ENCODE data around the gene LIF. TPM values are rescaled to one million over a fixed set of nuclear protein-coding genes. Genes with fewer than 3 reads are reported as not detected.

LIF gene
- polyA plus RNA-seq, 1 donor: 1.6 TPM

DNA sequence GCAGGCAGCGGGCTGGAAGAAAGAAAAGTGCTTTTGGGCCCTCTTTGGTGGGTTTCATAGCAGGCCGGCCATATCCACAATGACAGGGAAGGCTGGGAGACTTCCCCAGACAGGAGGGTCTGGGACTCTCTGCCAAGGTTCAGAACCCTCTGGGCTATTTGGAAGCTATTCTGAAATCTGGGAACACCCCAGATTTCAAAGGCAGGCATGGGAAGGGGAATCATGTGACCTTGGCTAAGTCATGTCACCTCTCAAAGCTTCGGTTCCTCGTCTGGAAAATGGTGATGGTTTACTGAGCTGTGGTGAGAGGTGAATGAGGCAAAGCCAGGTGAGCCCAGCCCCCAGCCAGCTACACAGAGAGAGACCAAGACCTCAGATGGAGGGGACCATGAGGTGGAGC lies 38.1 kb upstream of the LIF start:
- DNase-seq: no peak

DNA sequence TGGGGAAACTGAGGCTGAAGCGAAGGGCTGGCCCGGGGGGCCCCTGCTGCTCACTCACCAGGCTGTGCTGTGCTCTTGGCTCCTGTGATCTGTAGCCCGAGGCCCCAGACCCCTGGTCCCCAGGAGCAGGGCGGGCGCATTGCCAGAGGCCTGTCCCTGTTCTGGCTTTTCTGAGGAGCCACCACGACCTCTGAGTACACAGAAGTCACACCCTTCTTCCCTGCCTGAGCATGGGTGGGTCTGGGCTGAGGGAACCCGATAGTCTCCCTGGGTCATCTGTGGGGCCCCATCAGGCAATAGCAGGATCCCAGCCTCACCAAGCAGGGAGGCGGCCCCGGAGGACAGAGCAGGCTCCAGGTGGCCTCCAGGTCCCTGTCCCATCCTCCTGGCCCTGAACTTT lies 37.6 kb upstream of the LIF start:
- no peak for DNase-seq

DNA sequence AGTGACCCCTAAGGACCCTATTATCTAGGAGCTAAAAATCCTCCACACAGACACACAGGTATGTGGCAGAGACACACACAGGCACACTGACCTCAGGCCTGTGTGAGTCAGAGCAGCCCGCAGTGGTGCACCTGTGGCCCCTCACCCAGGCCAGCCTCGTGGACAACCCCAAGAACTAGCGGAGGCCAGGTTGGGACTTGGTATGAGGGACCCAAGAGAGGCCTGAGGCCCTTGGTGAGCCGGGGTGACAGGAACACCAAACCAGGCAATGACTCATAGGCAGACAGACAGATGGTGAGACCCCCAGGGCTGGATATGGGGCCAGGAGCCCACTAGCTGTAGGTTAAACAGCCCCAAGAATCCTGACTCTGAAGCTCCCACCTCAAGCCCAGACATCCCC lies 36.8 kb upstream of the LIF start:
- DNase-seq: no peak

DNA sequence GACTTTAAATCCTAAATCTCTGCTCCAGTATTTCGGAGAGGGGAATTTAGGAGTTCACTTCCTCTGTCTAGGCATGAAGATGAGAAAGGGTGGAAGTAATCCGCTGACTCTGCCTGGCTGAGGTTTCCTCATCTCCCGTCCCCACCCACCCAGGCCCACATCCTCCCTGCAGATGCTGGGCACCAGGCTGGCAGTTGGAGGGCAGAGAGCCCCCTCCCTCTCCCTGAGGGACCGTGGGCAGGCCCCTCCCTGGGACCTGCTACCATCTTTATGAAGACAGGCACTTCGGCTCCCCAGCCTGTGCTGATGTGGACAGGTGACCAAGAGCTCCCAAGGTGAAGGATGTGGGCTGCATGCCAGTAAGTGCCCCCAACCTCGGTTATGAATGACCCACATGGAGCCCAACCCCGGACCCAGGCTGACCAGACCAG lies 36.1 kb upstream of the LIF start:
- DNase-seq: no peak

DNA sequence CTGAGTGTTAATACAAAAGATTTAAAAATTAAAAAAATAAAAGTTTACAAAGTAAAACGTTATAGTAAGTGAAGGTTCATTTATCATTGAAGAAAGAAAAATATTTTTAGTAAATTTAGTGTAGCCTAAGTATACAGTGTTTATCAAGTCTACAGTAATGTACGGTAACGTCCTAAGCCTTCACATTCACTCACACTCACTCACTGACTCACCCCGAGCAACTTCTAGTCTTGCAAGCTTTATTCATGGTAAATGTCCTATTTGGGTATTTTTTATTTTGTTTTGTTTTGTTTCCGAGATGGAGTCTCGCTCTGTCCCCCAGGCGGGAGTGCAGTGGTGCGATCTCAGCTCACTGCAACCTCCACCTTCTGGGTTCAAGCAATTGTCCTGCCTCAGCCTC lies 33.9 kb upstream of the LIF start:
- DNase-seq: no peak

DNA sequence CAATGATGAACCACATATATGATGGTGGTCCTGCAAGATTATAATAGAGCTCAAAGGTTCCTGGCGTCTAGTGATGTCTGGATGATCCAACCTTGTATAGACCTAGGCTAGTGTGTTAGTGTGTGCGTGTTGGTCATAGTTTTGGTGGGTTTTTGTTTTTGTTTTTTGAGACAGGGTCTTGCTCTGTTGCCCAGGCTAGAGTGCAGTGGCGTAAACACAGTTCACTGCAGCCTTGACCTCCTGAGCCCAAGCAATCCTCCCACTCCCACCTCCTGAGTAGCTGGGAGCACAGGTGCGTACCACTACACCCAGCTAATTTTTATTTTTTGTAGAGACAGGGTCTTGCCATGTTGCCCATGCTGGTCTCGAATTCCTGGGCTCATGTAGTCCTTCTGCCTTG lies 33.4 kb upstream of the LIF start:
- no peak for DNase-seq

DNA sequence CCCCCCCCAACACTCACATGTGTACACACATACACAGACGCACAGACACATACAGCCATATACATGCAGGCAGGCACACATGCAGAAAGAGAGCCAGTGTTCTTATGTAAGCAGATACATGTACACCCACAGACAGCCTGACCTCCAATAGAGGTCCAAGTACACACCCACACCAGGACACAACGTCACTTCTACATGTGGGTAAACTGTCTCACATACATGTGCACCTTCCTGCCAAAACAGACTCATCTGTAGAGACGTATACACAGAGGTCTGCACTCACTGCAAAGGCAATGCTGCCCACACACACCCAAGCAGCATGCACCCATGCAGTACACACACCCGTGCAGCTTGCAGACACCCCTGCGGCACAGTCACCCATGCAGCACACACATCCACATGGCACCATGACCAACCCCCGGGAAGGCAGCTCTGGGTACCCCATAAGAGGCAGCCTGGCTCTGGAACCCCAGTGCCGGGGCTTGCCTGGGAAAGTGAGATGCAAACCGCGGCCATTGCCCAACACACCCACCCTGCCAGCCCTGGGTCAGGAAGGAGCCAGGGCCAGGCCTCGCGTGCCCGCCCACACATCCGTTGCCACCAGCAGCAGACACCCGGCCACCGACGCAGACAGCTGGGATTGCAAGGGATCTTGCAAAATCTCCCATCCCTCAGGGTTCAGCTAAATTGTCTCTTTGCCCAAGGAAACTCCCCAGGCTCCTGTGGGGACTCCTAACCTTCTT lies 32.7 kb upstream of the LIF start:
- no peak for DNase-seq

DNA sequence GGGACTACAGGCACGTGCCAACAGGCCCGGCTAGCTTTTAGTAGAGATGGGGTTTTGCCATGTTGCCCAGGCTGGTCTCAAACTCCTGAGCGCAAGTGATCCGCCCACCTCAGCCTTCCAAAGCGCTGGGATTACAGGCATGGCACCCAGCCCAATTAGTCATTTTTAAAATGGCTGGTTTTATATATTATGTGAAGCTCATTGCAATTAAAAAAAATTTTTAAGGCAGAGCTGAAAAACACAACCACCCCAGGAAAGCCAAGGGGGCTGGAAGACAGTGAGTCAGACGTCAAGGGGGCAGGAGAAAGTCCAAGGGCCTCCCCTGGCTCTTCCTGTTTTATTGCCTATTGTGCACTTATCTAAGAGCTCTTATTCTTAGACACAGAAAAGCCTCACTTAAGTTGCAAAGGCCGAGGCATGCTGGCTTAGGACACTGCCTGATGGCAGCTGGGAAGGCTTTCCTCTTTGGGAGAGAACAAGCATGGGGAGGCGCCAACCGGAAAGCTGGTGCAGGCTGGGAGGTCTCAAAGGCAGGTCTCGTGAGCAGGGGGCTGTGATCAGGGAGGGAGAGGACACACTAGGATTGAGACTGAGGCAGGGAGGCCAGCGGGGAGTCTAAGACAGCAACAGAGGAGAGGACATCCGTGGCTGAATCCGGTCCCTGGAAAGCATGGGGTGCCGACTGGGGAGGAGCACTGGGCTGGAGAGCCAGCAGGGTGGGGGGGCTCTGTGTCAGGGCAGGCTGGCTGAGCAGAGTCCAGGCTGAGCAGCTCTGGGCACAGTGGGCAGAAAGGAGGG lies 31.2 kb upstream of the LIF start:
- DNase-seq: no peak

DNA sequence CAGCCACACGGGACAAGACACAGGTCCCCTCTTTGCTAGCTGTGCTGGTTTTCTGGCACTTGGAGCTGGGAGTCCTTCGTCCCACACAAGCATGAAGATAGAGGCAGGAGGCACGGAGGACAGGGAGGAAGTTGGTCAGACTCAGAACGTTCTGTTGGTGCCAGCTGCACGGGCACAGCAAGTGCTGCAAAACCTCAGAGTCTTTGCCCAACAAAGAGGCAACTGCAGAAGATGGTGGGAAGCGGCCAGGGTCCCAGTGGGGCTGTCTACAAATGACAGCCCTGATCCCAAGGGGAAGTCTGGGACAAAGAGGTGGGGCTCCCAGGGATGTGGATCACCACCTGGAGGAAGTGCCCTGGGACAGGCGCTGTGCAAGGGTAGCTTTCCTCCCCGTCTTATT lies 29.5 kb upstream of the LIF start:
- no peak for DNase-seq

DNA sequence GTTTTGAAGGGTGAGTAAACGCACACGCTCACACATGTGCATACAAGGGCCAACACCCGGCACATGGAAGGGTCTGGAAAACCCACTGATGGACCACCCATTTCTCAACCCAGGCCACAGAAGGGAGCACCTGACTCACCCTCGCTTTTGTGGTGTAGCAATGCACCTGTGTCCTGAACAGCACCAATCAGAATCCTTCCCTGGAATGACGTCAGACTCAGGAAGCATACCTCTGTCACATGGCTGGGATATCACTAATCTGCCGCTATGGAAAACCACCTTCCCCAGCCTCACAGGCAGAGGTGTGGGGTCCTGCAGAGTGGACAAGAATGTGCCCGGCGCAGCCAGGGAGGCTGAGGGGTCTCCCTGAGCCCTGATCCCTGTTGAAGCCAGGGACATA lies 29.1 kb upstream of the LIF start:
- no peak for DNase-seq

DNA sequence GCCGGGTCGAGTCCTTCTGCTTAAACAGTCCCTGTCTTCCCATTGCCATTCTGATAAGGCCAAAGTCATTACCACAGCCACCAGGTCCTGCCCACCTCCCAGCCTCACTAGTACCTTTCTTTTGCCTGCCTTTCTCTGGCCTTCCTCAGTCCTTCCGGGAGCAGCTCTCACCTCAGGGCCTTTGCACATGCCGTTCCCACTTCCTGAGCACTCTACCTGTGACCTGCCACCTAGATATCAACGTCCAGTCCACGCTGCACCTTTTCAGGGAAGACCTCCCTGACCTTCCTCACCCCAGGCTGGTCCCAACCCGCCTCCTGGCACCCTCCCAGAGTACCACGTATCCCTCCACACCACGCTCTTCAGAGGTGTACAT lies 27.9 kb upstream of the LIF start:
- DNase-seq: no peak

DNA sequence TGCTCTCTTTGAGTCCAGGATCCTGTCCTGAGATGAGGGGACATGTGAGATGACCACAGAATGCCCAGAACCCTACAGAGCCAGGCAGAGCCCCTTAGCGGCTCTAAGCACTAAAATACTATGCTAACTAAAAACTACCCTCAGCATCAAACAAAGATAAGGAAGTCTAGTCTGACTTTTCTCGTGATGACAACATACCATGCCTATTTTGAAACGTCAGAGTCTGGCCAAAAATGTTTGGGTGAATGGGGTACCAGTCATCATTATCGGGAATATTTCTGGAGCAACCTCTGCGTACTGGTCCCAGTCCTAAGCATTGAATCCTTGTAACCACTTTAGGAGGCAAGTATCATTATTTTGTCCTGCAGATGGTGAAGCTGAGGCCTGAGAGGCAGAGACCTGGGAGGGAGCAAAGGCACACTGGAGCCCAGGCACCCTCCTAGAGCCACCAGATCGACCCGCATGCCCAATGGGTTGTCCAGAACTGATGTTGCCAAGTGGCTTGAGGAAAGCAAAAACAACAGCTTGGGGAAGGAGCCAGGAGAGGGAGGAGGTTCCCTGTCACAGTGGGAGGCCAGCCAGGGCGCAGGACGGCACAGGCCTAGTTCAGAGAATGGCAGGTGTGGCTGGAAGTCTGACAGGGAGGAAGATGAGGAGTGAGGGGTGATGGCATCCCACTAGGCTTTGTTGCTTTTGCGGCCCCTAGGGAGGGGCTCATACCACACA lies 27.3 kb upstream of the LIF start:
- DNase-seq: no peak

DNA sequence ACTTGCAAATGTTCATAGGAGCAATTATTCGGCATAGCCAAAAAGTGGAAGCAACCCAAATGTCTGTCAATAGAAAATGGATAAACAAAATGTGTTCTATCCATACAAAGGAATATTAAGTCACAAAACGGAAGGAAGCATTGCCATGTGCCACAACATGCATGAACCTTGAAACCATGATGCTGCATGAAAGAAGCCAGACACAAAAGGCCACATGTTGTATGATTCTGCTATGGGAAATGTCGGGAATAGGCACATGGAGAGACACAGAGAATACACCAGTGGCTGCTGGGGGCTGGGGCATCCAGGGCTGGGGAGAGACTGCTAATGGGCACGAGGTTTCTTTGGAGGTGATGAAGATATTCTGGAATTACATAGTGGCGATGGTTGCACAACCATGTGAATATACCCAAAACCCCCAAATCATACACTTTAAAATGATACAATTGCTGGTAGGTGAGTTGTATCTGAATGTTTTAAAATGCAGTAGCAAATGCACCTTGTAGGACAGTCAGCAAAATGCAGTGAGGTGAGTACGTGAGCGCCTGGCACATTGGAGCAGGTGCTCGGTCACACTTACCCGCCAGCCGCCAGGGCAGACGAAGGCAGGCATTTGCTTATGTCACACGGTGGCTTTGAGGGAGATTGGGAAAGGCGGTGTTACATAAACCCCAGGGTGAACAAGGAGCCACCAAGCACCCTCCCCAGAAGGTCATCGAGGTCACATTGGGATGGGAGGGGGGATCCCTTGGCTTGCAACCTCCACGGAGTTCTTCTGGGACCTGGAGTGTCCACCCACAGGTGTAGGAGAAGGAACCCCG lies 26.4 kb upstream of the LIF start:
- no peak for DNase-seq

DNA sequence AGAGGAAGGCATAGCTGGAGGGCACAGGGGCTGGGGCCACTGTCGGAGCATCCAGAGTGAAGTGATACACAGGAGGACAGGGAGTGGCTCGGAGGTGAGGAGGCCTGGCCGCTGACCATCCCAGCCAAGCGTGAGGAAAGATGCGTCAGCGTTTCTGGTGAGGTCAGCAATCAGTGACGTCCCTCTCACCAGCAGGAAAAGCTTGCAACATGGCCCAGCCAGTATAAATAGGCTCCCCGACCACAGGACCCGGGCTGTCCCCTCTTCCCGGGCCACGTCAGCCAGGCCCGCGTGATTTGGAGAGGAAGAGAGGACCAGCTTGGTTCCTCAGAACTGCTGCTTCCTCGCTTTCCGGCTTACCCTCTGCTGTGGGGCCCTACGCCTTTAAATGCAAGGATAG lies 24.3 kb upstream of the LIF start:
- DNase-seq: no peak

DNA sequence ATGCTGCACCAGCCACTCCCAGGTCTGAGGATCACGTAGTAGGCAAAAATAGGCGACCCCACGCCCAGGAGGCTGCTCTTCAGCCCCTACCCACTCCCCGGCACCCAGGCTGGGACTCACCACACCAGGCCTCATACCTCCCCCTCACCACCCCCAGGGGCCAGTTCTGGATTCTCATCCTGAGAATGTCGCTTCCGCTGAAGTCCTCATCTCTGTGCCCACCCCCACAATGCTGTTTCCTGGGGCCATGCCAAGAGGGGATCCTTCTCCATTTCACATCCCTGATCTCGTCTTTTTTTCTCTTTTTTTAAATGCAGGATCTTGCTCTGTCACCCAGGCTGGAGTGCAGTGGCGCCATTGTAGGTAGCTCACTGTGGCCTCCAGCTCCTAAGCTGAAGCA lies 21.8 kb upstream of the LIF start:
- DNase-seq: no peak

DNA sequence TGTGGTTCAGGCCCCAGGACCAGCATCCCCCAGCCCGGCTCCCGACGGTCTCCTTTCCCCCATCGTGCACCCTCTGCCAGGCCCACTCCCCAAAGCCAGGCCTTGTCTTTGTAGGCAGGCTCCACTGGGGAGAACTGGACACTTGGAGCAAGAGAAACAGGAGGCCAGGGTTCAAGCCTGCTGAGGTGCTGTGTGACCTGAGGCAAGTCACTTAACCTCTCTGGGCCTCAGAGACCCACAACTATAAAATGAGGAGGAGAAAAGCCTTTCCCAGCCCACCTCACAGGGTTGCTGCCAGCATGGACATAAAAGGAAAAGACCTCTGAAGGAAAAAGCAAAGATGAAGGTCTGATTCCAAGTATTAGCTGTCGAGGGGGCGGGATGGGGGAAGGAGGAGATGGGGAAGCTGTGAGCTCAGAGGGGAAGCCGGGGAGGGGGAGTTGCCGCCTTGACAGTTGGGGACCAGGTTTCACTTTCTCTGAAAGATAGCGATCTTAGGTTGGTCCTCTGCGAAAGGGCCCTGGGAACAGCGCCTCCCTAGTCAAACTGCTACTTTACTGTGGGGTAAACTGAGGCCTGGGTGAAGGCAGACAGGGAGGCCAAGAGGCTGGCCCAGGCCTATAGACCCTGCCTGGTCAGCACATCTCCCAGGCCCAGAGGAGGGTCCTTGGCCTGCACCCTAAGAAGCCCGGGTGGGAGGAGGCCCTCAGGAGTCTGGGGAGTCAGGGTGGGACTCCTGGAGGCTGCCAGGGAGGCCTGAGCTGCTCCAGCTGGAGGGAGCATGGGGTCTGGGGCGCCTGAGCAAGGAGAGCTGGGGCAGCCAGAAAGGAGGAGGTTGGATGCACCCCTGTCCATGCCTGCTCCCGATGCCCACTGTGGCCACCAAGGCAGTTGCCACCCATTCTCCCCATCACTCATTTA lies 21.1 kb upstream of the LIF start:
- DNase-seq: no peak

DNA sequence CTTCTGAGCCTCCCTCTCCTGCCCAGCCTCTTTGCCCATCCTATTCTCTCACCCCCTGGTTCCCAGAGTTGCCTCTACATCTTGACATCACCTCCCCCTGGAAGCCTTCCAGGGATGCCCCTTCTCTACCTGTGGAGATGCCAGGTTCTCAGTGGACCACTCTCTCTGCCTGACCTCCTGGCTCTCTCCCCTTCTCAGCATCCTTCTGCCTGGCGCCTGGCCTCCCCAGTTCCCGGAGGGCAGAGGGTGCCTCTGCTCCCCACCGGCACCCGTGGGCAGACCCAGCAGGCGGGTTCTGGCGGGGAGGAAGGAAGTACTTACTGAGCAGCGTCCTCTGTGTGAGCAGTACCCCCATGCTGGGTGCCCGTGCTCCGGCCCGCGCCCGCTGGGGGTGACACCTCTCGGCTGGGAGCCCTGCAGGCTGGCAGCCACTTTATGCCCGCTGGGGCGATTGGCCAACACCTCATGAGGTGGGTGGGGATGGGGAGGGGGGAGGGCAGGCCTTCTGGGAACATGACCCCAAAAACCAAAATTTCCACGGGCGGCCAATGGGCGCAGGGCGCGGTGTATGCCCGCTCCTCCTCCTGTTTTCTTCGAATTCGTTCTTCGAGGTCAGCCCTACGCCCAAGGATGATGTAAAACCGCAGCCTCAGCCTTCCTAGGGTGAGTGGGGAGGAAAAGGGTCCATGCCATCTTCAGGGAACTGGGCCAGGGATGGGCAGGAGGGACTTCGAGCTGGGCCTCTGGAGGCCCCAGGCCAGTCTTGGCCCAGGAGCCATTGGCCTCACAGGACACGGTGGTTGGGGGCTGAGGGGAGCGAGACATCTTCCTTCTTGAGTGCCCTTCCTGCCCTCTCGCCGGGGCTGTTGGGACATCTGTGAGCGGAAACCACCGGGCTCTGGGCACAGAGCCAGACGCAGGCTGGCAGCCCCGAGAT lies 20.2 kb upstream of the LIF start, which contains the start of gene OSM:
Gene OSM, minus strand, starts transcription at position 407 of the 937 bp plus-strand sequence. Its CDS starts 52 bp downstream, at position 355.
- no peak for DNase-seq

DNA sequence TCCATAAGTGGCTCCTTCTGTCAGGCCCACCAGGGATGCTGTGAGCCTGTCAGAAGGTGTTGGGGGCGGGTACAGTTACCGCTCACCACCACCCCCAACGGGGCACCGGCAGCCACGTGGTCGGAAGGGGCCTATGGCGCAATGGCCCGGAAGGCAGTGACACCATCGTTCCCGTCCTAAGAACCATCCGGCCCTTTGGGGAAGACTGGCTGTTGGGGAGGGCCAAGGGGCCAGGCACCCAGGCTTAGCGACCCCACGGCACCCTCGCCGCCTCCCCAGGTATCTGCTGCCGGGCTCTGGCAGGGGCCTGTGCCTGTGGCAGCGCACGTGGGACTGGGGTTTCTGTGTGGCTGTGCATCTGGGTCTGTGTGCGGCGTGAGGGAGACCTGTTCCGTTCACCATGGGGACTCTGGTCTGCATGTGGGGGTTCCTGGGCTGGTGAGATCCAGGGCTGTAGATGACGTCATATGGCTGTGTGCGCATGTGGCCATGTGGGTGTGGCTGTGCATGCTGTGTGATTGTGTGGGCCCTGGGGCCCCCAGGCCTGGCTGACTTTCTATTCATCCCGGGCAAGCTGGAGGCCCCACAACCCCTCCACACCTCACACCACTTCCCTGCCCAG lies 19.4 kb upstream of the LIF start:
- DNase-seq: no peak

DNA sequence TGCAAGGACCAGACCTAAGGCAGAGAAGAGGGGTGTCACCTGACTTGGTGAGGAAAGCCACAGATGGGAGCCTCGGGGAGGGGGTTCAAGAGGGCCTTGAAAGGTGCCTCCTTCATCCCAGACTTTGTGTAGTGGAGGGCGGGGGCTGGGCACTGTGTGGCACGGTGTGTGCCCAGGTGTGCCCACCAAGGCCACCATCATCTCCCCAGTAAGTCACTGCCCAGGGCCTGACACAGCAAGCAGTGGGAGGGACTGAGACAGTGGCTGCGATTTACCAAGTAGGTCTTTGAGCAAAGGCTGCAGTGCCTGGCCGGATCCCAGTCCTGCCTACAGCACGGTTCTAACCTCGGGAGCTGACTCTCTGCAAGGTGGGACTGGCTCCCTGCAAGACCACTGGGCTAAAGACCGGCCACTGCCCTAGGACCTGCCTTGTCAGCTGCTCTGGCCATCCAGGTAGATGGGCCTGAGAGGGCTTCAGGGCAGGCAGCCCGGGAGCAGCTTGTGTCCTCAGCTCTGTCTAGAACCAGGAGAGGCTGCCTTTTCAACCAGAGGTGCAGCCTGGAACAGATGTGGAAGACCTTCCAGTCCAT lies 18.7 kb upstream of the LIF start:
- no peak for DNase-seq

Measured in left kidney (tissue), 2 donors.